ENCODE results near the gene ATP2B2. TPM values are rescaled to one million over a fixed set of nuclear protein-coding genes. Genes with fewer than 3 reads are reported as not detected.

The ATP2B2 gene
- total and polyA plus RNA-seq, 2 of the 8 experiments (the other 6 are each of a cell fraction or from before 2014, with no cell fraction given) = 0.14 to 1.2 TPM

- no peak for TF ChIP-seq ATF2 (IDR thresholded peaks at IDR 0.05; ENCODE audit: low read length)
Measured at GRCh38 chr3:10303105-10303504, 202.3 kb downstream of the ATP2B2 start (continued).

All from H1 (cell line).